ENCODE results near the gene SLC35F5.
"Not testable (repeated sequence)": the region's sequence is repeated elsewhere in the genome, so short reads cannot be mapped to it uniquely, and the experiment has no call there.

The SLC35F5 gene

GRCh38 chr2:113756355-113757137 lies at the start of gene SLC35F5:
Gene SLC35F5 (minus strand): TSS chr2:113756642. CDS start chr2:113756409, 233 bp downstream.
- peak; percentile 88 for DNase-seq

GRCh38 chr2:113799375-113799774 lies 42.9 kb upstream of the SLC35F5 start:
- DNase-seq: no peak

- DNase-seq: no peak
These were observed 40.8 kb upstream of the SLC35F5 start for GRCh38 chr2:113797237-113797636.

GRCh38 chr2:113796592-113797175 lies 40.2 kb upstream of the SLC35F5 start:
- no peak for DNase-seq

GRCh38 chr2:113795405-113795920 lies 39.0 kb upstream of the SLC35F5 start:
- no peak for DNase-seq

- peak; percentile 24 for DNase-seq
These were observed 35.5 kb upstream of the SLC35F5 start for GRCh38 chr2:113791697-113792590.

GRCh38 chr2:113784823-113785744 lies 28.6 kb upstream of the SLC35F5 start:
- no peak for DNase-seq

- no peak for DNase-seq
These were observed 24.0 kb upstream of the SLC35F5 start for GRCh38 chr2:113780472-113780871.

GRCh38 chr2:113777371-113777770 lies 20.9 kb upstream of the SLC35F5 start:
- DNase-seq: no peak

GRCh38 chr2:113776949-113777348 lies 20.5 kb upstream of the SLC35F5 start:
- DNase-seq: no peak

GRCh38 chr2:113774616-113775015 lies 18.2 kb upstream of the SLC35F5 start:
- not testable (repeated sequence) for DNase-seq

GRCh38 chr2:113770929-113771328 lies 14.5 kb upstream of the SLC35F5 start:
- DNase-seq: no peak

- DNase-seq: no peak
These were observed 13.1 kb upstream of the SLC35F5 start for GRCh38 chr2:113769555-113769954.

GRCh38 chr2:113768770-113769169 lies 12.3 kb upstream of the SLC35F5 start:
- no peak for DNase-seq

- DNase-seq: no peak
These were observed 11.5 kb upstream of the SLC35F5 start for GRCh38 chr2:113767811-113768460.

GRCh38 chr2:113765276-113765675 lies 8.8 kb upstream of the SLC35F5 start:
- no peak for DNase-seq

GRCh38 chr2:113762377-113763118 lies 6.1 kb upstream of the SLC35F5 start:
- DNase-seq: peak; percentile 56

- DNase-seq: no peak
These were observed 4.0 kb upstream of the SLC35F5 start for GRCh38 chr2:113760400-113760799.

GRCh38 chr2:113757138-113757657 lies 756 bp upstream of the SLC35F5 start:
- DNase-seq: no peak

GRCh38 chr2:113755835-113756354 lies 547 bp downstream of the SLC35F5 start:
- no peak for DNase-seq
